Adrenal gland (tissue), 5 donors: ENCODE measurements around the gene ADAT3.

Experiments
- POLR2A ChIP-seq, 2 donors: fragments of 450-650 bp; IDR thresholded peaks; one replicate each; pipeline ENCODE4 v1.6.1; 2017; ENCODE audit warnings: antibody characterized with exemption in 2 of 2, mild to moderate bottlenecking in 2 of 2, moderate library complexity in 1 of 2
- TF ChIP-seq, protein P1 (sequence below), 6 experiments: fragments of 450-650 bp in 4 of 6; fragments of 200-600 bp in 2 of 6; sonication (generic) in 1 of 6; IDR thresholded peaks; 1 replicate in 5 of 6; 2 replicates in 1 of 6; pipeline versions ENCODE4 v1.5.1 to v1.8.0; 2016 to 2021; ENCODE audit warnings: antibody characterized with exemption in 6 of 6, mild to moderate bottlenecking in 2 of 6, moderate library complexity in 1 of 6
- donor health status: DM: no; HTN: no; CAD: no.

DNA sequence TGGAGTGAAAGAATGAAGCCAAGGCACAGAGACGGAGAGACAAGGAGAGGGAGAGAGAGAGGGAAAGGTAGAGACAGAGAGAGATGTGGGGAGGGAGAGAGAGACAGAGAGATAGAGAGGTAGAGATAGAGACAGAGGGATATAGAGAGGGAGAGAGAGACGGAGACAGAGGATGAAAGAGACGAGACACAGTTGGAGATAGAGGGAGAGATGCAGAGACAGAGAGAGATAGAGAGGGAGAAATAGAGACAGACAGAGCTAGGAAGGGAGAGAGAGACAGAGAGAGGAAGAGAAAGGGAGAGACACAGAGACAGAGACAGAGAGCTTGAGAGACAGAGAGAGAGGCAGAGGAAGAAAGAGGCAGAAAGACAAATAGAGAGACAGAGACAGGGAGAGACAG lies 31.2 kb downstream of the ADAT3 start:
- TF ChIP-seq, protein P1, sequence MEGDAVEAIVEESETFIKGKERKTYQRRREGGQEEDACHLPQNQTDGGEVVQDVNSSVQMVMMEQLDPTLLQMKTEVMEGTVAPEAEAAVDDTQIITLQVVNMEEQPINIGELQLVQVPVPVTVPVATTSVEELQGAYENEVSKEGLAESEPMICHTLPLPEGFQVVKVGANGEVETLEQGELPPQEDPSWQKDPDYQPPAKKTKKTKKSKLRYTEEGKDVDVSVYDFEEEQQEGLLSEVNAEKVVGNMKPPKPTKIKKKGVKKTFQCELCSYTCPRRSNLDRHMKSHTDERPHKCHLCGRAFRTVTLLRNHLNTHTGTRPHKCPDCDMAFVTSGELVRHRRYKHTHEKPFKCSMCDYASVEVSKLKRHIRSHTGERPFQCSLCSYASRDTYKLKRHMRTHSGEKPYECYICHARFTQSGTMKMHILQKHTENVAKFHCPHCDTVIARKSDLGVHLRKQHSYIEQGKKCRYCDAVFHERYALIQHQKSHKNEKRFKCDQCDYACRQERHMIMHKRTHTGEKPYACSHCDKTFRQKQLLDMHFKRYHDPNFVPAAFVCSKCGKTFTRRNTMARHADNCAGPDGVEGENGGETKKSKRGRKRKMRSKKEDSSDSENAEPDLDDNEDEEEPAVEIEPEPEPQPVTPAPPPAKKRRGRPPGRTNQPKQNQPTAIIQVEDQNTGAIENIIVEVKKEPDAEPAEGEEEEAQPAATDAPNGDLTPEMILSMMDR (IDR thresholded peaks at IDR 0.05) = no peak
- TF ChIP-seq POLR2A (IDR thresholded peaks at IDR 0.05) = no peak
